Measurements from ENCODE around the gene RAD9A. TPM values are rescaled to one million over a fixed set of nuclear protein-coding genes. Genes with fewer than 3 reads are reported as not detected.

The RAD9A gene
- polyA plus RNA-seq, 3 donors, result 3.7 to 31.7 (median 3.8) TPM

GRCh38 chr11:67349457-67349856 is 42.3 kb upstream of the RAD9A start:
- 92% methylated on average over 2 of the region's 2 CpGs for WGBS (ENCODE audit: insufficient coverage)
- Histone ChIP-seq H3K79me2 (ENCODE audit: insufficient read depth, low read length) (peaks cover 19% of the 10 kb centered on the region), H4K20me1 (ENCODE audit: insufficient read depth, low read length) (peaks cover 15% of the 10 kb centered on the region), H3K27me3 (ENCODE audit: control insufficient read depth in 2 of 2, insufficient read depth in 2 of 2, low read length in 2 of 2) (no peaks in the 10 kb centered on the region), H3K4me2 (replicated peaks; ENCODE audit: extremely low read depth, low read length, poor library complexity, severe bottlenecking) (no peak overlapping the region), H2AFZ (ENCODE audit: insufficient read depth, low read depth, low read length, poor library complexity, severe bottlenecking) (no peak overlapping the region), H3K4me1 (ENCODE audit: control insufficient read depth in 1 of 2, insufficient read depth in 2 of 2, low read length in 2 of 2) (peaks cover 33 to 36% of the 10 kb centered on the region in 2 donors), H3K9me3 (replicated peaks in 1 of 2; ENCODE audit: control insufficient read depth in 1 of 2, insufficient read depth in 1 of 2, low read length in 2 of 2) (no peaks in the 10 kb centered on the region), H3K27ac (ENCODE audit: low read depth in 1 of 2, low read length in 2 of 2) (no peak overlapping the region), H3K4me3 (replicated peaks in 1 of 3; ENCODE audit: low read depth in 2 of 3, low read length in 3 of 3) (no peak overlapping the region), H3K36me3 (replicated peaks in 1 of 2; ENCODE audit: control insufficient read depth in 1 of 2, insufficient read depth in 2 of 2, low read length in 2 of 2) (no peaks in the 10 kb centered on the region), H3K9ac (ENCODE audit: insufficient read depth, low read length, poor library complexity, severe bottlenecking) (no peak overlapping the region)
- intact Hi-C loops (cut with micrococcal nuclease), result loop anchor here in 1 of 2 donors (2.0 kb wide), 1 partner anchor 157 kb away; no protein-coding TSS in a partner anchor
- no peak for DNase-seq
- H3K36me3 Mint-ChIP-seq, result peaks cover 8 to 9% of the 10 kb centered on the region in 2 donors
- peaks cover 39% of the 10 kb centered on the region for H3K4me1 Mint-ChIP-seq
- H3K9me3 Mint-ChIP-seq, result no peaks in the 10 kb centered on the region
- TF ChIP-seq, protein P1, sequence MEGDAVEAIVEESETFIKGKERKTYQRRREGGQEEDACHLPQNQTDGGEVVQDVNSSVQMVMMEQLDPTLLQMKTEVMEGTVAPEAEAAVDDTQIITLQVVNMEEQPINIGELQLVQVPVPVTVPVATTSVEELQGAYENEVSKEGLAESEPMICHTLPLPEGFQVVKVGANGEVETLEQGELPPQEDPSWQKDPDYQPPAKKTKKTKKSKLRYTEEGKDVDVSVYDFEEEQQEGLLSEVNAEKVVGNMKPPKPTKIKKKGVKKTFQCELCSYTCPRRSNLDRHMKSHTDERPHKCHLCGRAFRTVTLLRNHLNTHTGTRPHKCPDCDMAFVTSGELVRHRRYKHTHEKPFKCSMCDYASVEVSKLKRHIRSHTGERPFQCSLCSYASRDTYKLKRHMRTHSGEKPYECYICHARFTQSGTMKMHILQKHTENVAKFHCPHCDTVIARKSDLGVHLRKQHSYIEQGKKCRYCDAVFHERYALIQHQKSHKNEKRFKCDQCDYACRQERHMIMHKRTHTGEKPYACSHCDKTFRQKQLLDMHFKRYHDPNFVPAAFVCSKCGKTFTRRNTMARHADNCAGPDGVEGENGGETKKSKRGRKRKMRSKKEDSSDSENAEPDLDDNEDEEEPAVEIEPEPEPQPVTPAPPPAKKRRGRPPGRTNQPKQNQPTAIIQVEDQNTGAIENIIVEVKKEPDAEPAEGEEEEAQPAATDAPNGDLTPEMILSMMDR (IDR thresholded peaks at IDR 0.05), result no peak
- H3K27ac Mint-ChIP-seq, result peak overlapping the region in 1 of 7 donors; percentile 28
- peaks cover 0 to 2% (median 0%) of the 10 kb centered on the region in 3 donors for H3K27me3 Mint-ChIP-seq (ENCODE audit: low read depth in 3 of 3)
- no peak overlapping the region for H3K4me3 Mint-ChIP-seq

- no CpG with 5 or more reads among the region's 4 CpGs for WGBS (ENCODE audit: insufficient coverage)
- Histone ChIP-seq H3K9me3 (replicated peaks in 1 of 2; ENCODE audit: control insufficient read depth in 1 of 2, insufficient read depth in 1 of 2, low read length in 2 of 2) (no peaks in the 10 kb centered on the region), H3K27me3 (ENCODE audit: control insufficient read depth in 2 of 2, insufficient read depth in 2 of 2, low read length in 2 of 2) (no peaks in the 10 kb centered on the region), H3K4me2 (replicated peaks; ENCODE audit: extremely low read depth, low read length, poor library complexity, severe bottlenecking) (no peak overlapping the region), H3K36me3 (replicated peaks in 1 of 2; ENCODE audit: control insufficient read depth in 1 of 2, insufficient read depth in 2 of 2, low read length in 2 of 2) (no peaks in the 10 kb centered on the region), H3K79me2 (ENCODE audit: insufficient read depth, low read length) (peaks cover 20% of the 10 kb centered on the region), H3K9ac (ENCODE audit: insufficient read depth, low read length, poor library complexity, severe bottlenecking) (no peak overlapping the region), H4K20me1 (ENCODE audit: insufficient read depth, low read length) (peaks cover 15% of the 10 kb centered on the region), H2AFZ (ENCODE audit: insufficient read depth, low read depth, low read length, poor library complexity, severe bottlenecking) (no peak overlapping the region), H3K4me1 (ENCODE audit: control insufficient read depth in 1 of 2, insufficient read depth in 2 of 2, low read length in 2 of 2) (peaks cover 38 to 41% of the 10 kb centered on the region in 2 donors), H3K4me3 (replicated peaks in 1 of 3; ENCODE audit: low read depth in 2 of 3, low read length in 3 of 3) (no peak overlapping the region), H3K27ac (ENCODE audit: low read depth in 1 of 2, low read length in 2 of 2) (no peak overlapping the region)
- Mint-ChIP-seq H3K27ac (peak overlapping the region in 1 of 7 donors; percentile 28), H3K4me1 (peaks cover 43% of the 10 kb centered on the region), H3K36me3 (peaks cover 8 to 9% of the 10 kb centered on the region in 2 donors), H3K27me3 (ENCODE audit: low read depth in 3 of 3) (peaks cover 0 to 2% (median 0%) of the 10 kb centered on the region in 3 donors), H3K9me3 (no peaks in the 10 kb centered on the region), H3K4me3 (no peak overlapping the region)
- TF ChIP-seq, protein P1 (IDR thresholded peaks at IDR 0.05), result no peak
- intact Hi-C loops (cut with micrococcal nuclease), result loop anchor here (2.0 to 5.0 kb wide), 2 partner anchors 157 kb away; partner anchors contain the start of genes CDK2AP2 (in 1 of the 2) and PITPNM1 (in 1 of the 2)
- DNase-seq, result no peak
These were observed 41.8 kb upstream of the RAD9A start for GRCh38 chr11:67349928-67350465.

All from CD14-positive monocyte (primary cell).